ENCODE measurements around the gene CCDC197. TPM values are rescaled to one million over a fixed set of nuclear protein-coding genes. Genes with fewer than 3 reads are reported as not detected.

The CCDC197 gene
- total and polyA plus RNA-seq, 2 donors (not counting 1 experiment from before 2014, with no cell fraction given): not detected

DNA sequence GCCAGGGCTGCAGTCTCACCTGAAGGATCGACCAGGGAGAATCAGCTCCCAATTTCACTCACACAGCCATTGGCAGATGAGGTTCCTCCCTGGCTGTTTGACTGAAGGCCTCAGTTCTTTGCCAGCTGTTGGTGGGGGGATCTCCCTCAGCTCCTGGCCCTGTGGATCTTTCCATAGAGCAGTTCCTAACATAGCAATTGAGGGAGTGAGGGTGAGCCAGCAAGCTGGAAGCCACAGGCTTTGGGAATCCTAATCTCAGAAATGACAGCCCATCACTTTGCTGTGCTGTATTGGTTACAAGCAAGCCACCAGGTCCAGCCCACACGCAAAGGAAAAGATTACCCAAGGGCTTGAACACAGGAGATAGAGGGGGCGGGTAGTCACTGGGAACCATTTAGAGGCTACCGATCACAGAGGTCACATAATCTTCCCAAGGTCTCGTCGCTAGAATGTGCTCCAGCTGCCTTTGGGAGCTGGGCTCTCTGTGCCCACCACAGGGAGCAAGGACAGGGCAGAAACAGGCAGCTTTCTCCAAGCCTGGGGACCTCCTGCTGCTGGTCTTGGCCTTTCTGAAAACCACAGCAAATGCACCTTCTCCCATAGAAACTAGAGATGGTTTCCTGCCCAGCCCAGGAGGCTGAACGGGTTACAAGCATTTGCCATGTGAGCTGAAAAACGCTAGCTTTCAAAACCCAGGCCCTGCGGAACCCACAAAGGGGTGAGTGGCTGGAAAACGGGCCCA is 24.5 kb downstream of the CCDC197 start:
- CTCF ChIA-PET: interaction anchor here (5.6 kb wide), 1 partner anchor 14 kb away, joined by 34 read pairs; no protein-coding TSS in a partner anchor
- DNase-seq (no peak), ATAC-seq (ENCODE audit: low read depth) (no peak)
- Histone ChIP-seq H3K27ac (ENCODE audit: low read length in 2 of 2) (no peak overlapping the region), H3K4me1 (ENCODE audit: control insufficient read depth in 2 of 2, insufficient read depth in 2 of 2, low read length in 2 of 2) (peaks cover 5% of the 10 kb centered on the region in 2 donors), H3K36me3 (replicated peaks in 1 of 2; ENCODE audit: control extremely low read depth in 1 of 2, control insufficient read depth in 1 of 2, extremely low read depth in 1 of 2, insufficient read depth in 2 of 2, low read length in 1 of 2) (no peaks in the 10 kb centered on the region), H3K9me3 (ENCODE audit: control extremely low read depth in 1 of 3, control insufficient read depth in 2 of 3, insufficient read depth in 1 of 3, low read length in 2 of 3) (no peaks in the 10 kb centered on the region), H2AFZ (ENCODE audit: insufficient read depth, low read depth, low read length, poor library complexity, severe bottlenecking) (no peak overlapping the region), H4K20me1 (ENCODE audit: control insufficient read depth, insufficient read depth, low read length, poor library complexity, severe bottlenecking) (no peaks in the 10 kb centered on the region), H3K27me3 (replicated peaks in 1 of 4; ENCODE audit: control extremely low read depth in 1 of 4, control insufficient read depth in 3 of 4, insufficient read depth in 4 of 4, low read length in 3 of 4) (peaks cover 0 to 19% (median 7%) of the 10 kb centered on the region in 4 experiments), H3K79me2 (ENCODE audit: control insufficient read depth, insufficient read depth, low read length) (no peaks in the 10 kb centered on the region), H3K4me3 (ENCODE audit: control extremely low read depth in 1 of 5, extremely low read depth in 1 of 5, insufficient read depth in 1 of 5, low read depth in 2 of 5, low read length in 4 of 5) (no peak overlapping the region), H3K4me2 (replicated peaks; ENCODE audit: low read depth, low read length, poor library complexity, severe bottlenecking) (no peak overlapping the region), H3K9ac (ENCODE audit: low read length) (no peak overlapping the region)
- 74% methylated on average over 9 of the region's 10 CpGs for WGBS (ENCODE audit: insufficient coverage)
- Mint-ChIP-seq H3K27ac (no peak overlapping the region), H3K4me3 (no peak overlapping the region), H3K27me3 (peaks cover 41% of the 10 kb centered on the region), H3K4me1 (peaks cover 6% of the 10 kb centered on the region), H3K9me3 (ENCODE audit: insufficient read depth) (no peaks in the 10 kb centered on the region)
- TF ChIP-seq, protein P1, sequence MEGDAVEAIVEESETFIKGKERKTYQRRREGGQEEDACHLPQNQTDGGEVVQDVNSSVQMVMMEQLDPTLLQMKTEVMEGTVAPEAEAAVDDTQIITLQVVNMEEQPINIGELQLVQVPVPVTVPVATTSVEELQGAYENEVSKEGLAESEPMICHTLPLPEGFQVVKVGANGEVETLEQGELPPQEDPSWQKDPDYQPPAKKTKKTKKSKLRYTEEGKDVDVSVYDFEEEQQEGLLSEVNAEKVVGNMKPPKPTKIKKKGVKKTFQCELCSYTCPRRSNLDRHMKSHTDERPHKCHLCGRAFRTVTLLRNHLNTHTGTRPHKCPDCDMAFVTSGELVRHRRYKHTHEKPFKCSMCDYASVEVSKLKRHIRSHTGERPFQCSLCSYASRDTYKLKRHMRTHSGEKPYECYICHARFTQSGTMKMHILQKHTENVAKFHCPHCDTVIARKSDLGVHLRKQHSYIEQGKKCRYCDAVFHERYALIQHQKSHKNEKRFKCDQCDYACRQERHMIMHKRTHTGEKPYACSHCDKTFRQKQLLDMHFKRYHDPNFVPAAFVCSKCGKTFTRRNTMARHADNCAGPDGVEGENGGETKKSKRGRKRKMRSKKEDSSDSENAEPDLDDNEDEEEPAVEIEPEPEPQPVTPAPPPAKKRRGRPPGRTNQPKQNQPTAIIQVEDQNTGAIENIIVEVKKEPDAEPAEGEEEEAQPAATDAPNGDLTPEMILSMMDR (IDR thresholded peaks at IDR 0.05): no peak
- TF ChIP-seq EZH2 (IDR thresholded peaks at IDR 0.05; ENCODE audit: borderline replicate concordance, insufficient read depth, low read depth, low read length, poor library complexity, severe bottlenecking): no peak
- POLR2A ChIA-PET: no interaction called here
- intact Hi-C loops (cut with micrococcal nuclease): no loop called here

Measured in B cell (primary cell).